COLO668 (cell line): Measurements from ENCODE around the gene GBP7.
"Not testable (repeated sequence)": the region's sequence is repeated elsewhere in the genome, so short reads cannot be mapped to it uniquely, and the experiment has no call there.

Experiments used
- DNase-seq: peaks from one replicate; lab custom pipeline; 2025; ENCODE audit not compliant: unreplicated experiment; lab: John Stamatoyannopoulos, UW

GBP7 gene

GRCh38 chr1:89170170-89171066, 5.4 kb downstream of the GBP7 start:
- DNase-seq = no peak

- DNase-seq = no peak
Measured at GRCh38 chr1:89169166-89169565, 6.6 kb downstream of the GBP7 start.

GRCh38 chr1:89167590-89168230, 8.1 kb downstream of the GBP7 start:
- DNase-seq = no peak

GRCh38 chr1:89166705-89167104, 9.1 kb downstream of the GBP7 start:
- DNase-seq = no peak

- DNase-seq = no peak
Measured at GRCh38 chr1:89165811-89166210, 10.0 kb downstream of the GBP7 start.

GRCh38 chr1:89151047-89151446, 24.8 kb downstream of the GBP7 start:
- no peak for DNase-seq

GRCh38 chr1:89149976-89150375, 25.8 kb downstream of the GBP7 start:
- DNase-seq = no peak

- no peak for DNase-seq
Measured at GRCh38 chr1:89149229-89149628, 26.6 kb downstream of the GBP7 start.

GRCh38 chr1:89147678-89148658, 27.8 kb downstream of the GBP7 start:
- no peak for DNase-seq

- no peak for DNase-seq
Measured at GRCh38 chr1:89146721-89147120, 29.1 kb downstream of the GBP7 start.

GRCh38 chr1:89143484-89143883, 32.3 kb downstream of the GBP7 start:
- DNase-seq = no peak

GRCh38 chr1:89142160-89142559, 33.6 kb downstream of the GBP7 start:
- no peak for DNase-seq

- no peak for DNase-seq
Measured at GRCh38 chr1:89133747-89134146, 42.1 kb downstream of the GBP7 start.

- DNase-seq = no peak
Measured at GRCh38 chr1:89130716-89131115, 45.1 kb downstream of the GBP7 start.

- DNase-seq = no peak
Measured at GRCh38 chr1:89129911-89130310, 45.9 kb downstream of the GBP7 start.

- DNase-seq = not testable (repeated sequence)
Measured at GRCh38 chr1:89128003-89128458, 47.8 kb downstream of the GBP7 start.

GRCh38 chr1:89126602-89127565, 48.9 kb downstream of the GBP7 start:
- not testable (repeated sequence) for DNase-seq

GRCh38 chr1:89125913-89126580, 49.8 kb downstream of the GBP7 start, which contains the start of gene GBP2:
TSS of gene GBP2 (minus strand) at chr1:89126114. CDS start at chr1:89121966, 4,148 bp downstream.
- DNase-seq = no peak

GRCh38 chr1:89125240-89125912, 50.4 kb downstream of the GBP7 start:
- no peak for DNase-seq
